Activated T-cell treated with anti-CD3 and anti-CD28 coated beads for 24 hours (primary cell): ENCODE data around the gene PPM1A.

Experiments used
- DNase-seq: peaks from one replicate; pipeline ENCODE4 v3.0.0-alpha.2; 2020; ENCODE audit warnings: low read depth

Gene PPM1A

GRCh38 chr14:60248697-60249318 is at the start of gene PPM1A:
PPM1A (plus strand) TSS chr14:60249221; CDS start chr14:60282704, 33,483 bp downstream.
- DNase-seq = peak; percentile 93

- DNase-seq = no peak
These were observed 49.7 kb upstream of the PPM1A start for GRCh38 chr14:60199321-60199720.

- no peak for DNase-seq
These were observed 44.7 kb upstream of the PPM1A start for GRCh38 chr14:60204104-60204842.

GRCh38 chr14:60204843-60205774 is 43.9 kb upstream of the PPM1A start:
- no peak for DNase-seq

- no peak for DNase-seq
These were observed 42.8 kb upstream of the PPM1A start for GRCh38 chr14:60206249-60206670.

- no peak for DNase-seq
These were observed 42.0 kb upstream of the PPM1A start for GRCh38 chr14:60206837-60207533.

- DNase-seq = no peak
These were observed 38.3 kb upstream of the PPM1A start for GRCh38 chr14:60210703-60211102.

- no peak for DNase-seq
These were observed 37.9 kb upstream of the PPM1A start for GRCh38 chr14:60211153-60211552.

- DNase-seq = no peak
These were observed 36.3 kb upstream of the PPM1A start for GRCh38 chr14:60212503-60213371.

GRCh38 chr14:60214003-60214402 is 35.0 kb upstream of the PPM1A start:
- DNase-seq = no peak

GRCh38 chr14:60214415-60215126 is 34.5 kb upstream of the PPM1A start:
- DNase-seq = no peak

GRCh38 chr14:60215127-60215444 is 33.9 kb upstream of the PPM1A start:
- no peak for DNase-seq

- DNase-seq = no peak
These were observed 33.3 kb upstream of the PPM1A start for GRCh38 chr14:60215520-60216420.

GRCh38 chr14:60217713-60218112 is 31.3 kb upstream of the PPM1A start:
- no peak for DNase-seq

GRCh38 chr14:60220084-60220483 is 28.9 kb upstream of the PPM1A start:
- DNase-seq = no peak

- DNase-seq = no peak
These were observed 28.1 kb upstream of the PPM1A start for GRCh38 chr14:60220917-60221316.

- DNase-seq = no peak
These were observed 27.6 kb upstream of the PPM1A start for GRCh38 chr14:60221457-60221856.

GRCh38 chr14:60222820-60223219 is 26.2 kb upstream of the PPM1A start:
- no peak for DNase-seq

- no peak for DNase-seq
These were observed 23.8 kb upstream of the PPM1A start for GRCh38 chr14:60225265-60225664.
